ENCODE results near the gene TSPAN18. TPM values are rescaled to one million over a fixed set of nuclear protein-coding genes. Genes with fewer than 3 reads are reported as not detected.
A peak's percentile ranks its signal among the peaks of the same experiment; 100 is the strongest.

Gene TSPAN18
- total and polyA plus RNA-seq, 8 donors = 2.1 to 60.3 (median 11.0) TPM

GRCh38 chr11:44954051-44954906 lies 227.5 kb downstream of the TSPAN18 start:
- peak overlapping the region; percentile 16 to 67 (median 31) for H3K27ac ChIP-seq
- peaks cover 25 to 84% (median 41%) of the 10 kb centered on the region in 4 donors for H3K4me1 ChIP-seq
- H3K9me3 ChIP-seq = no peaks in the 10 kb centered on the region
- 77 to 84% (median 81%) methylated on average over 12 of the region's 12 CpGs for WGBS, 5 donors
- no peak for DNase-seq
- H3K27me3 ChIP-seq = no peaks in the 10 kb centered on the region
- H3K4me3 ChIP-seq = no peak overlapping the region
- no peak for TF ChIP-seq POLR2AphosphoS5 (IDR thresholded peaks at IDR 0.05)
- no peak for TF ChIP-seq POLR2A (IDR thresholded peaks at IDR 0.05)
- TF ChIP-seq EP300 (IDR thresholded peaks at IDR 0.05) = no peak
- no peak for TF ChIP-seq CTCF (IDR thresholded peaks at IDR 0.05)
- no peaks in the 10 kb centered on the region for H3K36me3 ChIP-seq
- intact Hi-C loops (cut with DNase I; ENCODE audit: low total_unique reads) = no loop called here

DNA sequence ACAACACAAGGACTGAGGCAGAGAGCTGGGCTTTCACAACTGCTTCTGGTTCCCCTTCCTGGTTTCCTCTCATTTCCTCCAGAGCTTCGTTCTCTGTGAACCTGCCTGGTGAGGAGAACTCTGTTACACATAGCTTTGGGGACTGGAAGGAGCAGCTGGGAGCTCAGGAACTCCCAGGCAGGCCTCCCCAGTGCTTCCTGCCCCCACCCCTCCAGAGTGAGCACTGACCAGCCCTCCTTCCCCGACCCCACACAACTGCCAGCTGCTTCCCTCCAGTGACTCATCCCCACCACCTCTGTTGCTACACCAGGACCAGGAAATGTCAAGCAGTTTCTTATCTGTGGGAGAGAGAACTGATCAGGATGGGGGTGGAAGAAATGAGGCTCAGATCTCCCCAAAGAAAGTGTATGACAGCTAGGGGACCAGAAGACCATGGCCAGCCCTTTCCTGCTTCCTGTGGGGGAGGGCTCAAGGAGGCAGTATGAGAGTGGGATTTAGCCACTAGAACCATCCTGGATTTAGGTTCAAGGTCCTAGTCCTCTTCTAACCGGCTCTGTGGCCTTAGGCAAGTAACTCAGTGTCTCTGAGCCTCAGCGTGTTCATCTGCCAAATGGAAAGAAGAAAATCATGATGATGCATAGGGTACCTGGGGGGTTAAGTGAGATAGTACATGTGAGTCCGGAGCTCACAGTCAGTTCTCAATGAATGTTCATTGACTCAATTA lies 228.4 kb downstream of the TSPAN18 start:
- intact Hi-C loops (cut with DNase I; ENCODE audit: low total_unique reads) = no loop called here
- H3K36me3 ChIP-seq = no peaks in the 10 kb centered on the region
- peak; percentile 55 to 88 for DNase-seq

GRCh38 chr11:44957040-44957515 lies 230.3 kb downstream of the TSPAN18 start:
- H3K27me3 ChIP-seq = no peaks in the 10 kb centered on the region
- TF ChIP-seq POLR2AphosphoS5 (IDR thresholded peaks at IDR 0.05) (no peak), CTCF (IDR thresholded peaks at IDR 0.05) (no peak), POLR2A (IDR thresholded peaks at IDR 0.05) (no peak), EP300 (IDR thresholded peaks at IDR 0.05) (no peak)
- peaks cover 23 to 68% (median 25%) of the 10 kb centered on the region in 4 donors for H3K4me1 ChIP-seq
- no peak overlapping the region for H3K27ac ChIP-seq
- H3K36me3 ChIP-seq = no peaks in the 10 kb centered on the region
- DNase-seq = peak in 1 of 2 donors; percentile 78
- WGBS, 5 donors = 26 to 40% (median 32%) methylated on average over 24 to 35 of the region's 35 CpGs
- no peaks in the 10 kb centered on the region for H3K9me3 ChIP-seq
- intact Hi-C loops (cut with DNase I; ENCODE audit: low total_unique reads) = no loop called here
- no peak overlapping the region for H3K4me3 ChIP-seq

More for the DNA sequence above, 228.4 kb downstream of the TSPAN18 start:
- no peaks in the 10 kb centered on the region for H3K27me3 ChIP-seq
- H3K4me1 ChIP-seq = peaks cover 25 to 79% (median 33%) of the 10 kb centered on the region in 4 donors
- H3K9me3 ChIP-seq = no peaks in the 10 kb centered on the region
- TF ChIP-seq POLR2A (IDR thresholded peaks at IDR 0.05) = no peak
- TF ChIP-seq POLR2AphosphoS5 (IDR thresholded peaks at IDR 0.05) = peak in 2 of 3 donors; percentile 21 to 76
- no peak overlapping the region for H3K4me3 ChIP-seq
- peak overlapping the region; percentile 16 to 67 (median 31) for H3K27ac ChIP-seq
- 58 to 61% (median 59%) methylated on average over 5 of the region's 5 CpGs for WGBS, 5 donors

DNA sequence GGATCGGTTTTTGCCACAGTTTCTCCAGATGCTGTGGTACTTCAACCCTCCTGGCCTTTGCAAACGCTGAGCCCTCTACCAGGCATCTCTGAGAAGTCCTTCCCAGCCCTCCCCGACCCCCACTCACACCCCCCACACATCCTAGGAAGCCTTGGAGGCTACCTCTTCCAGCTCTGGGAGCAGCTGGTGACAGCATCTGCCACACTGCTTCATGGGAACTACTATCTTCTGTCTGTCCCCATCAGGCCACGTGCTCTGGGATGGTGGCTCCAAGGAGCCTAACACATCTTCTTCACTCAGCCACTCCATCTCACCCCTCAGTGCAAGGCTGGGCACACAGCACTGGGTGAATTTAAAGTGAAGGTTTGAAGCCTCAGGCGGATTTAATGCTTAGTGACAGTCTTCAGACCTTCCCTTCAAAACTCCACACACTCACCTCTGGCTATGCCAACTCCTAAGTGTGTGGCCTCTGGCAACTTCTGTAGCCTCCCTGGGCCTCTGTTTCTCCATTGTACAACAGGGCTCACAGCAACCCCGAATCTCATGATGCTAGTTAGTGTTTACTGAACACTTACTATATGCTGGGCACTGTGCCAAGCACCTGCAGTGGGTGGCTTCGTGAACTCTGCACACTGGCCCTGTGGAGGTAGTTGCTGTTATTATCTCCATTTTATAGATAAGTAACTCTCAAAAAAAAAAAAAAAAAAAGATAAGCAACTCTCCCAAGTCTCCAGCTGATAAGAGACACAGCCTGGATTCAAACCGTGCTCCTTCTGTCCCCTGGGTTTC lies 231.2 kb downstream of the TSPAN18 start:
- TF ChIP-seq POLR2AphosphoS5 (IDR thresholded peaks at IDR 0.05) (peak in 1 of 3 donors; percentile 9), POLR2A (IDR thresholded peaks at IDR 0.05) (no peak), CTCF (IDR thresholded peaks at IDR 0.05) (no peak)
- Histone ChIP-seq H3K4me3 (no peak overlapping the region), H3K27me3 (no peaks in the 10 kb centered on the region), H3K27ac (peak overlapping the region in 2 of 5 donors; percentile 25 to 34), H3K36me3 (no peaks in the 10 kb centered on the region), H3K4me1 (peaks cover 23 to 60% (median 25%) of the 10 kb centered on the region in 4 donors), H3K9me3 (no peaks in the 10 kb centered on the region)
- WGBS, 5 donors = 54 to 63% (median 58%) methylated on average over 8 of the region's 8 CpGs
- peak; percentile 71 to 72 for DNase-seq
- intact Hi-C loops (cut with DNase I; ENCODE audit: low total_unique reads) = no loop called here

Data from stomach (tissue), 9 donors.